NCI-H2029 treated with DMSO at 0.1 percent for 48 hours (cell line): Measurements from ENCODE around the gene APC2.
A peak's percentile ranks its signal among the peaks of the same experiment; 100 is the strongest.
"Not testable (repeated sequence)": the region's sequence is repeated elsewhere in the genome, so short reads cannot be mapped to it uniquely, and the experiment has no call there.

ENCODE experiments used
- DNase-seq: peaks from one replicate; lab custom pipeline; 2025; lab: John Stamatoyannopoulos, UW

APC2 gene

GRCh38 chr19:1428738-1429391 is 21.1 kb upstream of the APC2 start:
- no peak for DNase-seq

- DNase-seq = no peak
Observed at GRCh38 chr19:1429750-1430149, 20.2 kb upstream of the APC2 start.

- DNase-seq = no peak
Observed at GRCh38 chr19:1430246-1430645, 19.7 kb upstream of the APC2 start.

GRCh38 chr19:1431759-1432506 is 18.0 kb upstream of the APC2 start:
- DNase-seq = no peak

- DNase-seq = no peak
Observed at GRCh38 chr19:1432507-1432887, 17.4 kb upstream of the APC2 start.

- DNase-seq = no peak
Observed at GRCh38 chr19:1433119-1434039, 16.5 kb upstream of the APC2 start.

GRCh38 chr19:1434040-1434366 is 15.9 kb upstream of the APC2 start:
- no peak for DNase-seq

- no peak for DNase-seq
Observed at GRCh38 chr19:1434577-1435060, 15.3 kb upstream of the APC2 start.

- DNase-seq = no peak
Observed at GRCh38 chr19:1435378-1435989, 14.4 kb upstream of the APC2 start.

GRCh38 chr19:1437609-1438008 is 12.3 kb upstream of the APC2 start:
- no peak for DNase-seq

- peak; percentile 64 for DNase-seq
Observed at GRCh38 chr19:1438035-1438932, 11.6 kb upstream of the APC2 start, which contains the start of gene RPS15. RPS15 (plus strand) TSS chr19:1438396; CDS start chr19:1438426, 30 bp downstream.

- no peak for DNase-seq
Observed at GRCh38 chr19:1438933-1439354, 11.0 kb upstream of the APC2 start.

GRCh38 chr19:1439525-1440417 is 10.2 kb upstream of the APC2 start:
- DNase-seq = not testable (repeated sequence)

GRCh38 chr19:1440418-1440801 is 9.5 kb upstream of the APC2 start:
- no peak for DNase-seq

GRCh38 chr19:1441022-1441426 is 8.9 kb upstream of the APC2 start:
- no peak for DNase-seq

GRCh38 chr19:1441677-1442438 is 8.1 kb upstream of the APC2 start:
- no peak for DNase-seq

- DNase-seq = peak; percentile 12
Observed at GRCh38 chr19:1445185-1445931, 4.6 kb upstream of the APC2 start.

- DNase-seq = no peak
Observed at GRCh38 chr19:1445932-1446712, 3.8 kb upstream of the APC2 start.
